ENCODE measurements around the gene SERTAD2. TPM values are rescaled to one million over a fixed set of nuclear protein-coding genes. Genes with fewer than 3 reads are reported as not detected.

Gene SERTAD2
- total RNA-seq, 1 donor from 2014 or later = 42.2 TPM

- DNase-seq (ENCODE audit: low read depth) (no peak), FAIRE-seq (no peak)
- Histone ChIP-seq H3K9me3 (ENCODE audit: insufficient read depth, low read depth, low read length) (peaks cover 3% of the 10 kb centered on the region), H3K27me3 (ENCODE audit: insufficient read depth, low read length) (peaks cover 27% of the 10 kb centered on the region), H3K9ac (ENCODE audit: low read length) (no peak overlapping the region), H2AFZ (ENCODE audit: low read depth, low read length) (no peak overlapping the region), H3K36me3 (ENCODE audit: insufficient read depth, low read length) (no peaks in the 10 kb centered on the region), H3K27ac (ENCODE audit: low read depth, low read length) (no peak overlapping the region), H3K4me2 (ENCODE audit: low read length) (no peak overlapping the region), H3K4me1 (ENCODE audit: insufficient read depth, low read length) (peaks cover under 1% of the 10 kb centered on the region), H4K20me1 (ENCODE audit: insufficient read depth, low read length) (no peaks in the 10 kb centered on the region), H3K79me2 (ENCODE audit: insufficient read depth, low read length) (no peaks in the 10 kb centered on the region), H3K4me3 (ENCODE audit: insufficient read depth, low read depth, low read length) (no peak overlapping the region)
- Mint-ChIP-seq H3K27ac (ENCODE audit: unreplicated experiment) (no peak overlapping the region), H3K4me1 (ENCODE audit: low read depth, unreplicated experiment) (peaks cover 8% of the 10 kb centered on the region), H3K36me3 (ENCODE audit: low read depth, unreplicated experiment) (peaks cover 2% of the 10 kb centered on the region), H3K9me3 (ENCODE audit: unreplicated experiment) (peaks cover 5% of the 10 kb centered on the region), H3K27me3 (ENCODE audit: low read depth, unreplicated experiment) (peaks cover 19% of the 10 kb centered on the region), H3K4me3 (ENCODE audit: unreplicated experiment) (no peak overlapping the region)
- TF ChIP-seq, protein P1, sequence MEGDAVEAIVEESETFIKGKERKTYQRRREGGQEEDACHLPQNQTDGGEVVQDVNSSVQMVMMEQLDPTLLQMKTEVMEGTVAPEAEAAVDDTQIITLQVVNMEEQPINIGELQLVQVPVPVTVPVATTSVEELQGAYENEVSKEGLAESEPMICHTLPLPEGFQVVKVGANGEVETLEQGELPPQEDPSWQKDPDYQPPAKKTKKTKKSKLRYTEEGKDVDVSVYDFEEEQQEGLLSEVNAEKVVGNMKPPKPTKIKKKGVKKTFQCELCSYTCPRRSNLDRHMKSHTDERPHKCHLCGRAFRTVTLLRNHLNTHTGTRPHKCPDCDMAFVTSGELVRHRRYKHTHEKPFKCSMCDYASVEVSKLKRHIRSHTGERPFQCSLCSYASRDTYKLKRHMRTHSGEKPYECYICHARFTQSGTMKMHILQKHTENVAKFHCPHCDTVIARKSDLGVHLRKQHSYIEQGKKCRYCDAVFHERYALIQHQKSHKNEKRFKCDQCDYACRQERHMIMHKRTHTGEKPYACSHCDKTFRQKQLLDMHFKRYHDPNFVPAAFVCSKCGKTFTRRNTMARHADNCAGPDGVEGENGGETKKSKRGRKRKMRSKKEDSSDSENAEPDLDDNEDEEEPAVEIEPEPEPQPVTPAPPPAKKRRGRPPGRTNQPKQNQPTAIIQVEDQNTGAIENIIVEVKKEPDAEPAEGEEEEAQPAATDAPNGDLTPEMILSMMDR (IDR thresholded peaks at IDR 0.05; ENCODE audit: insufficient read depth, low read depth, low read length) = no peak
- no peak for TF ChIP-seq EZH2 (IDR thresholded peaks at IDR 0.05; ENCODE audit: insufficient read depth, low read length)
Measured at GRCh38 chr2:64599469-64599868, 54.2 kb downstream of the SERTAD2 start.

- H3K9me3 ChIP-seq (ENCODE audit: insufficient read depth, low read depth, low read length) = no peaks in the 10 kb centered on the region
- no peak overlapping the region for H3K27ac Mint-ChIP-seq (ENCODE audit: unreplicated experiment)
- FAIRE-seq = no peak
Measured at GRCh38 chr2:64598226-64598625, 55.5 kb downstream of the SERTAD2 start.

More at GRCh38 chr2:64598226-64598625, 55.5 kb downstream of the SERTAD2 start:
- H3K4me2 ChIP-seq (ENCODE audit: low read length) = no peak overlapping the region
- Mint-ChIP-seq H3K36me3 (ENCODE audit: low read depth, unreplicated experiment) (peaks cover 2% of the 10 kb centered on the region), H3K27me3 (ENCODE audit: low read depth, unreplicated experiment) (peaks cover 19% of the 10 kb centered on the region), H3K4me3 (ENCODE audit: unreplicated experiment) (no peak overlapping the region), H3K9me3 (ENCODE audit: unreplicated experiment) (no peaks in the 10 kb centered on the region), H3K4me1 (ENCODE audit: low read depth, unreplicated experiment) (peaks cover 14% of the 10 kb centered on the region)
- peaks cover 6% of the 10 kb centered on the region for H3K4me1 ChIP-seq (ENCODE audit: insufficient read depth, low read length)
- H3K9ac ChIP-seq (ENCODE audit: low read length) = no peak overlapping the region
- no peaks in the 10 kb centered on the region for H4K20me1 ChIP-seq (ENCODE audit: insufficient read depth, low read length)
- H3K79me2 ChIP-seq (ENCODE audit: insufficient read depth, low read length) = no peaks in the 10 kb centered on the region
- TF ChIP-seq, protein P1 (IDR thresholded peaks at IDR 0.05; ENCODE audit: insufficient read depth, low read depth, low read length) = no peak
- TF ChIP-seq EZH2 (IDR thresholded peaks at IDR 0.05; ENCODE audit: insufficient read depth, low read length) = no peak
- DNase-seq (ENCODE audit: low read depth) = no peak
- H3K27ac ChIP-seq (ENCODE audit: low read depth, low read length) = no peak overlapping the region
- peaks cover 27% of the 10 kb centered on the region for H3K27me3 ChIP-seq (ENCODE audit: insufficient read depth, low read length)
- H3K36me3 ChIP-seq (ENCODE audit: insufficient read depth, low read length) = no peaks in the 10 kb centered on the region
- H3K4me3 ChIP-seq (ENCODE audit: insufficient read depth, low read depth, low read length) = no peak overlapping the region
- H2AFZ ChIP-seq (ENCODE audit: low read depth, low read length) = no peak overlapping the region

Data from astrocyte (in vitro differentiated cells and primary cell).